HCEC 1CT (cell line): ENCODE measurements around the gene TNFRSF1B.
A peak's percentile ranks its signal among the peaks of the same experiment; 100 is the strongest.

Source experiments
- DNase-seq: peaks from one replicate; pipeline ENCODE4 v3.0.0-alpha.2; 2017

The TNFRSF1B gene

GRCh38 chr1:12158357-12159092 is 8.3 kb upstream of the TNFRSF1B start:
- DNase-seq = no peak

DNA sequence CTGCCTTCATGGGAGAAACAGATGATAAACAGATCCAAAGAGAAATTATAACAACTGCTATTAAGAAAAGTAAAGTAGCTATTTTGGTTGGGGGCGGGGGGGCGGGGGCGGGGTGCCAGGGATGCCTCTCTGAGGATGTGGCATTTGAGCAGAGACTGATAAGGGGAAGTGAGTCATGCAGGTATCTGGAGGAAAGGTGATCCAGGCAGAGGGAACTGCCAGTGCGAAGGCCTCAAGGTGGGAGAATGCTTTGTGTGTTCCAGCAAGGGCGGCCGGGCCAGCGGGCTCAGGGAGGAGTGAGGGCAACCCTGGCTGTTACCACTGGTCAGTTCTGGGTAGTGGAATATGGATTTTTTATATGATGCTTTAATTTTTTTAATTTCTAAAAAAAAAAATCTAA is 7.0 kb upstream of the TNFRSF1B start:
- DNase-seq = no peak

DNA sequence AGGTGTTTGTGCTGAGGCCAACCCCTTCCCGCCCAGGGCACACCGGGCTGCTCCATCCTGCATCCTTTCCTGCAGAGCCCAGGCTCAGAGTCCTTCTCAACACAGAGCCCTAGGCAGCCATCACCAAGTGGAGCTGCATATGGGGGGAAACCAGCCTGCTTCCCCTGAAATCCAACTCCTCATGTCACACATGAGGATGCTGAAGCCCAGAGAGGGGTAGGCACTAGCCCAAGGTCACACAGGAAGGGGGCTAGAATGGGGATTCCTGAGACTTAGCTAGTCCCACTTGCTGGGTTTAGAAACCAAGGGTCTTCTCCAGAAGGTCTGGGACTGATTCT is 5.5 kb upstream of the TNFRSF1B start:
- no peak for DNase-seq

DNA sequence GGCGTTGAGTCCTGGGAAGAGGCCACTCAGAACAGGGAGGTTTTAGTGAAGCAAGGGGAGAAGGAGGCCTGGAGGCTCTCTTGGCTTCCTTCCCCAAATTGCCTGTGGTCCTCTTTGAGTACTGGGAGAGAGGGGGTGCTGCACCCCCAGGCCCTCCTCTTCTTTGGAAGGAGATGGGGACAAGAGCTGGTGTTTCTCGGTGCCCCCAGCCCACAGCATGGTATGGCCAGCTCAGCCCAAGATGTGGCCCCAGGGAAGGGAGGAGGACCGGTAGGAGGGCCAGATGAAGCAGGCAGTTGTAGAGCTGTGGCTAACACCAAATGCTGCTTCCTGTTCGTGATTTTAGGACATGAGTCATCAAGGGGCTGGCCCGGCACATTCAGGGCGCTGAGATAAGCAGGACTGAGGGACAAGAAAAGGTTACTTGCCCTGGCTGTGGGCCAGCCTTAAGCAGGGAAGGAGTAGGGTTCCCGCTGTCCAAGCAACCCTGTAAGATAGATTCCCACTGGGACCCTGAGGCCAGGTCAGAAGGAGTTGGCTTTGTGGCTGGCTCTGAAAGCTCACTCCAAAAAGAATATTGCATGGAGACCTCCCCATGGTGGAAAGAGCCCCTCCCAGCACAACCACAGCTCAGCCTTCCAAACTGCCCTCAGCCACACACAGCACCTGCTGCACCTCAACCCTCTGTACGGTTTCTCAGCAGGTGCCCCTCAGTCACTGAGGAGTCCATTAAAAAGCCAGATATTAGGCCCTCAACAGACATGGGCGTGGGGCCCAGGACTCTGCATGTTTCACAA is 4.9 kb upstream of the TNFRSF1B start:
- peak; percentile 84 for DNase-seq

DNA sequence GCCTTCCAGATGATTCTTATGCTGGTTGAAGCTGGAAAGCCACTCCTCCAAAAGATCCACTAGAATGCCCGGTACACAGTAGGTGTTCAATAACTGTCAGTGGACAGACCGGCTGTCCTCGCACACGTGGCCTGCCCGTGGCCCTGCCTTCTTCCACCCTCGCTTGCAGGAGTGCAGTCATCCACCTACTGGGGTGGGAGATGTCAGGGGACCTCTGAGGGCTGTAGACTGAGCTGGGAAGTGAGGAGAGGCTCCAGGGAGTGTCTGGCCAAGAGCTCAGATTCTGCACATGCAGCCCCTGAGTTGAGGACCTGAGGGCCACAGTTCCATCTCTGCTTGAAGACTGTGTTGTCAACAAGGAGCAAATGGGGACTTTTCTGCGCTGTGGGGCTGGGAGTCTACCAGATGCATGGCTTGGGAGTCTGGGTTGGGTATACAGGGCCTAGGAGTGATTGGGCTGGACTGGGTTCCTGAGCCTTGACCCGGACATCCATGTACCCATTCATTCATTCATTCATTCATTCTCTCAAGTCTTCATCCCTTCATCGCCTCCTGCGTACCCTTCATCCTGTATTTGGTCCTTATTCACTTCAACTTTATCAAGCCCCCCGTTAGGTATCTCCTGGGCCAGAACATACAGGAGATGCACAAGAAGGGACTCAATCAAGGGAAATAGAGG is 4.2 kb upstream of the TNFRSF1B start:
- no peak for DNase-seq

DNA sequence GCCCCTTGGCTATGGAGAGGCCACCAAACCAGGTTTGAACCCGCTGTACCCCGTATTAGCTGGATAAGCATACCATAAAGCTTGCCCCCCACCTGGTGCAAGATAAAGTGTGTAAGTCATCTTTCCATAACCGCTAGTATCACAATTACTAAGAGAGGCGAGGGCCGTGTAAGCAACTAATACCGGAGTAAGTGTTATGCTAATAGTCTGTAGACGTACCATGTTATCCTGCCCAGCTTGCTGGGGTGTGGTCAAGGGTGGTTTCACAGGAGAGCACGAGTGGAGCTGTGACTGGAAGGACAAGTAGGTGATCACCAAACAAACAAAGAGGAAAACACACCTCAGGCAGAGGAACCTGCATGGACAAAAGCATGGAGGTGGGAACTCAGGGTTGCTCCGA is 3.6 kb upstream of the TNFRSF1B start:
- DNase-seq = no peak

- no peak for DNase-seq
Measured at GRCh38 chr1:12164210-12164609, 2.6 kb upstream of the TNFRSF1B start.

- DNase-seq = no peak
Measured at GRCh38 chr1:12165342-12165741, 1.4 kb upstream of the TNFRSF1B start.

- DNase-seq = no peak
Measured at GRCh38 chr1:12167493-12168429, 970 bp downstream of the TNFRSF1B start.

GRCh38 chr1:12168451-12169160 is 1.8 kb downstream of the TNFRSF1B start:
- DNase-seq = no peak

DNA sequence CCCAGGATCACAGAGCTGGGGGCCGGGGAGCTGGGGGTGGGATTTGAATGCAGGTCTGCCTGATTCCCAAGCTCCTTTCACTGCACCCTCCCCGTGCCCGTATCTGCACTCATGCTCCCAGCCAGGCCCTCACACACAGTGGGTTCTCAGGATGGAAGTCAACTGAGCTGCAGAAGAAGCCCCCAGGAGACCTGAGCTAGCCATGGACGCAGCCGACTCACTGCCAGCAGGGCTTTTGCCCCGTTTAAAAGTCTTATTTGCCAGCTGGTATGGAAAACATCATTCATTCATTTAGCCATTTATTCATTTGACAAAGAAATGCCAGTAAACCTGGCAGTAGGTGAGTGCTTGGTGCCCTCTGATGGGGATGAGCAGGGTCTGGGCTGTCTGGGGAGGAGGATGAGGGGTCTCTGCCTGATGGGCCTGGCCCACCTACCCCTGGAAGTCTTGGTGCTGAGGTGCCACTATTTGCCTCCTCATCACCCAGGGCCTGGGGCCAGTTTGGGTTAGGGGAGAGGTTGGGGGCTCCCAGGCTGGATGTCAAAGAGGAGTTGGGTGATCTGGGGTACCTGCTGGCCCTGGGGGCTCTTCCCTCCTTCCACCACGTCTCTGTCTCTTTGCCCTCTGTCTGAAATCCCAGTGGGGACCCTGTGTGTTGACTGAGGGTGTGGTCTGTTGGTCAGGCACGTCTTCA is 2.8 kb downstream of the TNFRSF1B start:
- no peak for DNase-seq

DNA sequence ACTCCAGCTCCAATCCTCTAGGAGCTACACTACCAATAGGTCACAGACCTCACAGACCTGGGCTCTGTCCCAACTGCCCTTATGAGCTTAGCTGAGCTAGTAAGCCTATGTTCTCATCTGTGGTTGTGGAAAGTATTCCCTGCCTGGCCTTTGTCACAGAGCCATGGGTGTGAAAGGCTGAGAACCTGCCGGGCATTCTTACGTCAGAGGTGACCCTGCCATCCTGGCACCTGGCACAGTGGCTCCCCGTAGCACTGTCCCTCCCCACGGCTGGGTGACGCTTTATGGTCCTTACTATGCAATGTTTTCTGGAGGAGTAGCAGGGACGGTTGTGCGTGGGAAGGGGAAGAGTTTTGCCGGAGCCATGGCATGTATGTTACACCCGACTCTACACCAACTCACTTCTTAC is 3.5 kb downstream of the TNFRSF1B start:
- DNase-seq = no peak

DNA sequence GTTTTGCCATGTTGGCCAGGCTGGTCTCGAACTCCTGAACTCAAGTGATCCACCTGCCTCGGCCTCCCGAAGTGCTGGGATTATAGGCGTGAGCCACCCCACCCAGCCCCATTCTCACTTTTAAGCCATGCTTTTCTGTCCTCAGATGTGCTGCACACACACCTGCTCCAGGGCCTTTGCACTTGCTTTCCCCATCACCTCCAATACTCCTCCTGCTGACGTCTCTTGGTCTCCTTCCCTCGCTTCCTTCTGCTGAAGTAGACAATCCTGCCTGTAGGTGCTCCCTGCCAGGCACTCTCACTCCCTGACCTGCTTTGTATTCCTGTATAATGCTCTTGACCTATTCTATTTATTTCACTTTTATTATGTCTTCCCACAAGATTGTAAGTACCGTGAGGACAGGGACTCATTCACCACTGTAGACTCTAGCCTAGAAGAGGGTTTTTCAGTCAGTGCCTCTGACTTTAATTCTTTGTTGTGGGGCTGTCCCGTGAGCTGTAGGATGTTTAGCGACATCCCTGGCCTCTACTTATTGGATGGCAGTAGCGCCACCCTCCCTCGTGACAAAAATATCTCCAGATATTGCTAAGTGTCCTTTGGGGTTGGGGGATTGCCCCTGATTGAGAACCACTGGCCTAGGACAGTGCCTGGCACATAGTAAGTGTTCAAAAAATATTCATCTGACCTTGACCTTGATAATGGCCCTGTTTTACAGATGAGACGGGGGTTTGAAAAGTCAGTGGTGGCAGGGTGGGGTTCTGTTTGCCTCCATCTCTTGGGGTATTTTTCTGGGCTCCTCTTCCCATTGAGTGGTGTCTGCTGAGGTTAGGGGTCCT is 4.6 kb downstream of the TNFRSF1B start:
- DNase-seq = no peak

DNA sequence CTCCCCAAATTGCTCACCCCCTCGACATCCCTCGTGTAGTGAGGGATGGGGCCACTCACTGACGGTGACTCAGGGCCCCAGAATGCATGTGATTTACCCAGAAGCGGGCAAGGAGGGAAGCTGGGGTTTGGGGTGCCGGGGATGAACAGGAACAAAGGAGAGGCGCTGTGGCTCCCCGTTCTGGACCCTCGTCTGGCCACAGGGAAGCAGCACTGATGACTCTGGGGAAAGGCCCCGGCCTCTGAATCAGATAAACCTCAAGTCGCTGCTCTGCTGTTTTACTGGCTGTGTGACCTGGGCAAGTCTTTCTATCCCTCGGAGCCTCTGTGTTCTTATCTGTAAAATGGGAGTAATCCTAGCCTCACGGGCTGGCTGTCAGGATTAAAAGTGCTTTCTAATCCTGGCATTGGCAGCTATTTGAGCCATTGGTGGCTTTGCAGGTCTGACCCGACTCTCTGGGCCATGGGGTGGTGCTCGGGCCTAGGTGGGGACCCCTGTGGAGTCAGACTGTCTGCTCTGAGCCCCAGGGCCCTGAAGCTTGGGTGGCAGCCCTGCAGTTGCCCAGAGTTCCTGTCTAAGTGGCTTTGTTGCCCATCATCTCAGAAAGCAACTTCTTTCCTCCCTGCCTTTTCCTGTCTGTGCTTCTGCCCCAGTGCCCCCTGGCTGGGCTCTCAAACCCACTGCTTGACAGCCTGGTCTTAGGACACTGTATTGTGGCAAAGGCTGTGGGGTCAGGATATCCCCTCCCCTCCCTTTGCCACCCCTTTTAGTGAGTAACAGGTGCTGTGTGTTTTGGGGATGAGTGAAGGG is 5.5 kb downstream of the TNFRSF1B start:
- DNase-seq = peak; percentile 25

- no peak for DNase-seq
Measured at GRCh38 chr1:12173041-12173509, 6.3 kb downstream of the TNFRSF1B start.

DNA sequence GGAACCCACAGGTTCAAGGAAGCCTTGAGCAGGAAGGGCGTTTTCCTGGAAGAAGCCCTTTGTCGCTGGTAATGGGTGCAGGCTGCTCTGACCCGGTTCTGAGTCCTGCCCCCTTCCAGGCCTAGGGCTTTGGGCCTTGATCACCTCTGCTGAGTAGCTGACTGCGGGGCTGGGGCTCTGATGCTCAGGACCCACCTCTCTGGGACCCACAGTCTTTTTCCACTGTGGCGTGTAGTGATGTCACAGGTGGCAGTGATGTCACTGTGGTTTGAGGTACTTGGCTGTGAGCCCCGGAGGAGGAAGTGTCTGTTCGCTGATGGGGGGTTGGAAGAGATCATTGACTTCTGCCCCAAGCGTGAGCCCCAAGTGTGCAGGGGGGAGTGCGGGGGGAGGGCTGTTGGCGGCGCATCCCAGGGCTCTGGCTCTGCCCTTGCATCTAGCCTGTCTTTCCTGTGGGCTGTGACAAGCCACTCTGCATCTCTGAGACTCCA is 6.9 kb downstream of the TNFRSF1B start:
- DNase-seq = no peak

GRCh38 chr1:12174924-12175810 is 8.4 kb downstream of the TNFRSF1B start:
- DNase-seq = no peak
